GM23338 (cell line): ENCODE data around the gene FGF13.

ENCODE experiments used
- CREB1 ChIP-seq: fragments of 250-450 bp; sonication (Bioruptor Pico); IDR thresholded peaks from 2 replicates; pipeline ENCODE4 v1.5.0; 2020; ENCODE audit warnings: low read depth, mild to moderate bottlenecking, moderate library complexity
- EZH2 ChIP-seq: fragments of 200-600 bp; sonication (generic); IDR thresholded peaks from one replicate; pipeline ENCODE4 v1.8.0; 2017; ENCODE audit warnings: antibody characterized with exemption, mild to moderate bottlenecking, low read depth; ENCODE audit not compliant: unreplicated experiment
- EZH2phosphoT487 ChIP-seq: fragments of 200-600 bp; sonication (generic); IDR thresholded peaks from one replicate; pipeline ENCODE4 v1.8.1; 2018; ENCODE audit warnings: antibody characterized with exemption; ENCODE audit not compliant: unreplicated experiment
- JUNB ChIP-seq: IDR thresholded peaks from one replicate; pipeline ENCODE4 v1.6.1; 2016; ENCODE audit warnings: antibody characterized with exemption; ENCODE audit not compliant: unreplicated experiment
- NANOG ChIP-seq: IDR thresholded peaks from 2 replicates; pipeline ENCODE4 v1.6.1; 2016; ENCODE audit warnings: antibody characterized with exemption, borderline replicate concordance
- POLR2AphosphoS5 ChIP-seq: IDR thresholded peaks from 2 replicates; pipeline ENCODE4 v1.6.1; 2016; ENCODE audit warnings: antibody characterized with exemption, low read depth
- ZNF114 ChIP-seq: fragments of 250-450 bp; sonication (Bioruptor Pico); IDR thresholded peaks from 2 replicates; pipeline ENCODE4 v1.5.0; 2020; ENCODE audit warnings: mild to moderate bottlenecking, moderate library complexity
- ZNF331 ChIP-seq: fragments of 250-450 bp; sonication (Bioruptor Pico); IDR thresholded peaks from 2 replicates; pipeline ENCODE4 v1.5.0; 2020; ENCODE audit warnings: low read depth, mild to moderate bottlenecking, moderate library complexity
- TF ChIP-seq, protein P1 (sequence below), 2 experiments: fragments of 200-600 bp in 1 of 2; sonication (generic) in 1 of 2; conservative IDR thresholded peaks; 2 replicates each; pipeline versions ENCODE4 v1.5.1 to v1.6.1; 2016 to 2017; ENCODE audit warnings: antibody characterized with exemption in 2 of 2, low read depth in 2 of 2, mild to moderate bottlenecking in 2 of 2, moderate library complexity in 1 of 2
- TF ChIP-seq, protein P2 (sequence below): IDR thresholded peaks from one replicate; pipeline ENCODE4 v1.6.1; 2018; ENCODE audit warnings: antibody characterized with exemption; ENCODE audit not compliant: unreplicated experiment
- TF ChIP-seq, protein P3 (sequence below): IDR thresholded peaks from 2 replicates; pipeline ENCODE4 v1.6.1; 2016; ENCODE audit warnings: antibody characterized with exemption

DNA sequence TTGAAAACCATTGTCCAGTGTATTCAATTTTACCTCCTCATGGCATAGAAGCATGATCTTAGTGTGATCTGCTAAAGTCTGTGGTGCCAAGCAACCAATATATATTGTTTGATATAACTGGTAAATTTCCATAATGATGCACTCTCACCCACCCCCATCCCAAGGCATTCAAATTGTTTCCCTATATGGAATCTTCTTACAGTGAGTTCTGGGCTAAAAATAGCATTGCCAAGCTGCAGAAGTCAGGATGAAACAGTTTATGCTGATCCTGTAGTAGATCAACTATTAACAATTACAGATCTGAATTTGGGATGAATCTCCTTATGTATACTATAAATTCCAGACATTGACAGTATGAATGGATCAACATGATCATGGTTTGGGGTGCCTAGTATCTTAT lies 20.9 kb downstream of the FGF13 start:
- TF ChIP-seq, protein P1, sequence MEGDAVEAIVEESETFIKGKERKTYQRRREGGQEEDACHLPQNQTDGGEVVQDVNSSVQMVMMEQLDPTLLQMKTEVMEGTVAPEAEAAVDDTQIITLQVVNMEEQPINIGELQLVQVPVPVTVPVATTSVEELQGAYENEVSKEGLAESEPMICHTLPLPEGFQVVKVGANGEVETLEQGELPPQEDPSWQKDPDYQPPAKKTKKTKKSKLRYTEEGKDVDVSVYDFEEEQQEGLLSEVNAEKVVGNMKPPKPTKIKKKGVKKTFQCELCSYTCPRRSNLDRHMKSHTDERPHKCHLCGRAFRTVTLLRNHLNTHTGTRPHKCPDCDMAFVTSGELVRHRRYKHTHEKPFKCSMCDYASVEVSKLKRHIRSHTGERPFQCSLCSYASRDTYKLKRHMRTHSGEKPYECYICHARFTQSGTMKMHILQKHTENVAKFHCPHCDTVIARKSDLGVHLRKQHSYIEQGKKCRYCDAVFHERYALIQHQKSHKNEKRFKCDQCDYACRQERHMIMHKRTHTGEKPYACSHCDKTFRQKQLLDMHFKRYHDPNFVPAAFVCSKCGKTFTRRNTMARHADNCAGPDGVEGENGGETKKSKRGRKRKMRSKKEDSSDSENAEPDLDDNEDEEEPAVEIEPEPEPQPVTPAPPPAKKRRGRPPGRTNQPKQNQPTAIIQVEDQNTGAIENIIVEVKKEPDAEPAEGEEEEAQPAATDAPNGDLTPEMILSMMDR (conservative IDR thresholded peaks at IDR 0.05; ENCODE audit: low read depth in 2 of 2): no peak
- TF ChIP-seq, protein P2, sequence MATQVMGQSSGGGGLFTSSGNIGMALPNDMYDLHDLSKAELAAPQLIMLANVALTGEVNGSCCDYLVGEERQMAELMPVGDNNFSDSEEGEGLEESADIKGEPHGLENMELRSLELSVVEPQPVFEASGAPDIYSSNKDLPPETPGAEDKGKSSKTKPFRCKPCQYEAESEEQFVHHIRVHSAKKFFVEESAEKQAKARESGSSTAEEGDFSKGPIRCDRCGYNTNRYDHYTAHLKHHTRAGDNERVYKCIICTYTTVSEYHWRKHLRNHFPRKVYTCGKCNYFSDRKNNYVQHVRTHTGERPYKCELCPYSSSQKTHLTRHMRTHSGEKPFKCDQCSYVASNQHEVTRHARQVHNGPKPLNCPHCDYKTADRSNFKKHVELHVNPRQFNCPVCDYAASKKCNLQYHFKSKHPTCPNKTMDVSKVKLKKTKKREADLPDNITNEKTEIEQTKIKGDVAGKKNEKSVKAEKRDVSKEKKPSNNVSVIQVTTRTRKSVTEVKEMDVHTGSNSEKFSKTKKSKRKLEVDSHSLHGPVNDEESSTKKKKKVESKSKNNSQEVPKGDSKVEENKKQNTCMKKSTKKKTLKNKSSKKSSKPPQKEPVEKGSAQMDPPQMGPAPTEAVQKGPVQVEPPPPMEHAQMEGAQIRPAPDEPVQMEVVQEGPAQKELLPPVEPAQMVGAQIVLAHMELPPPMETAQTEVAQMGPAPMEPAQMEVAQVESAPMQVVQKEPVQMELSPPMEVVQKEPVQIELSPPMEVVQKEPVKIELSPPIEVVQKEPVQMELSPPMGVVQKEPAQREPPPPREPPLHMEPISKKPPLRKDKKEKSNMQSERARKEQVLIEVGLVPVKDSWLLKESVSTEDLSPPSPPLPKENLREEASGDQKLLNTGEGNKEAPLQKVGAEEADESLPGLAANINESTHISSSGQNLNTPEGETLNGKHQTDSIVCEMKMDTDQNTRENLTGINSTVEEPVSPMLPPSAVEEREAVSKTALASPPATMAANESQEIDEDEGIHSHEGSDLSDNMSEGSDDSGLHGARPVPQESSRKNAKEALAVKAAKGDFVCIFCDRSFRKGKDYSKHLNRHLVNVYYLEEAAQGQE: no peak
- TF ChIP-seq CREB1 (no peak), NANOG (no peak), JUNB (no peak), EZH2 (no peak), POLR2AphosphoS5 (no peak), EZH2phosphoT487 (no peak), ZNF114 (CRISPR knock-in tag) (no peak), ZNF331 (no peak)
- TF ChIP-seq, protein P3, sequence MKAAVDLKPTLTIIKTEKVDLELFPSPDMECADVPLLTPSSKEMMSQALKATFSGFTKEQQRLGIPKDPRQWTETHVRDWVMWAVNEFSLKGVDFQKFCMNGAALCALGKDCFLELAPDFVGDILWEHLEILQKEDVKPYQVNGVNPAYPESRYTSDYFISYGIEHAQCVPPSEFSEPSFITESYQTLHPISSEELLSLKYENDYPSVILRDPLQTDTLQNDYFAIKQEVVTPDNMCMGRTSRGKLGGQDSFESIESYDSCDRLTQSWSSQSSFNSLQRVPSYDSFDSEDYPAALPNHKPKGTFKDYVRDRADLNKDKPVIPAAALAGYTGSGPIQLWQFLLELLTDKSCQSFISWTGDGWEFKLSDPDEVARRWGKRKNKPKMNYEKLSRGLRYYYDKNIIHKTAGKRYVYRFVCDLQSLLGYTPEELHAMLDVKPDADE: no peak
